Fibroblast of villous mesenchyme (primary cell): ENCODE measurements around the gene PHLDB3. TPM values are rescaled to one million over a fixed set of nuclear protein-coding genes. Genes with fewer than 3 reads are reported as not detected.
A peak's percentile ranks its signal among the peaks of the same experiment; 100 is the strongest.

Source experiments
- DNase-seq: peaks from one replicate; pipeline ENCODE4 v3.0.0-alpha.2; 2010; ENCODE audit warnings: low read depth
- H3K4me3 ChIP-seq: 2 replicates; pipeline ENCODE4 v1.5.1; 2011; ENCODE audit warnings: low read depth, mild to moderate bottlenecking, low read length
- total RNA-seq: library from RNA; depleted of rRNA; stranded (reverse); fragments of >200 nt; gene quantifications from 2 replicates; pipeline ENCODE4 v1.2.3, GENCODE V29; 2012
- TF ChIP-seq, protein P1 (sequence below): IDR thresholded peaks from 2 replicates; pipeline ENCODE4 v1.5.1; 2012; ENCODE audit warnings: low read depth, mild to moderate bottlenecking, low read length; ENCODE audit not compliant: insufficient read depth

The PHLDB3 gene
- total RNA-seq, 1 donor: 13.4 TPM

GRCh38 chr19:43498233-43498842 is 6.2 kb downstream of the PHLDB3 start:
- TF ChIP-seq, protein P1, sequence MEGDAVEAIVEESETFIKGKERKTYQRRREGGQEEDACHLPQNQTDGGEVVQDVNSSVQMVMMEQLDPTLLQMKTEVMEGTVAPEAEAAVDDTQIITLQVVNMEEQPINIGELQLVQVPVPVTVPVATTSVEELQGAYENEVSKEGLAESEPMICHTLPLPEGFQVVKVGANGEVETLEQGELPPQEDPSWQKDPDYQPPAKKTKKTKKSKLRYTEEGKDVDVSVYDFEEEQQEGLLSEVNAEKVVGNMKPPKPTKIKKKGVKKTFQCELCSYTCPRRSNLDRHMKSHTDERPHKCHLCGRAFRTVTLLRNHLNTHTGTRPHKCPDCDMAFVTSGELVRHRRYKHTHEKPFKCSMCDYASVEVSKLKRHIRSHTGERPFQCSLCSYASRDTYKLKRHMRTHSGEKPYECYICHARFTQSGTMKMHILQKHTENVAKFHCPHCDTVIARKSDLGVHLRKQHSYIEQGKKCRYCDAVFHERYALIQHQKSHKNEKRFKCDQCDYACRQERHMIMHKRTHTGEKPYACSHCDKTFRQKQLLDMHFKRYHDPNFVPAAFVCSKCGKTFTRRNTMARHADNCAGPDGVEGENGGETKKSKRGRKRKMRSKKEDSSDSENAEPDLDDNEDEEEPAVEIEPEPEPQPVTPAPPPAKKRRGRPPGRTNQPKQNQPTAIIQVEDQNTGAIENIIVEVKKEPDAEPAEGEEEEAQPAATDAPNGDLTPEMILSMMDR: no peak
- H3K4me3 ChIP-seq: no peak overlapping the region
- no peak for DNase-seq

DNA sequence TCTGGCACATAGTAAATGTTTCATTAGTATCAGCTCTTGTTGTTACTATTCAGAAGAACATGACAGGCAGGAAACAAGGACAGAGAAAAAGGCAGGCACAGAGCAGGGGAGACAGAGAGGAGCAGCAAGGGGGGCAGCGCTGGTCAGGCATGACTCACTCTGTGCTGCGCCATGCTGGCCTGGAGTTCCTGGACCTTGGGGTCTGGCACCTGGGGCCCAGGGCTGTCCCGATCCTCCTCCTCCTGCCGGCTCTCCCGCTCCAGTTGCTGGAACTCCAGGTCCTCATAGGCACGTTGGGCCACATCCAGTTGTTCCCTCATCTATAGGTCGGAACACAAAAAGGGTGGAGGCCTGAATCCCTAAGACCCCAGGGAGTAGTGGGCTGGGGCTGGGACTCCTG is 7.6 kb downstream of the PHLDB3 start:
- TF ChIP-seq, protein P1: no peak
- no peak for DNase-seq

DNA sequence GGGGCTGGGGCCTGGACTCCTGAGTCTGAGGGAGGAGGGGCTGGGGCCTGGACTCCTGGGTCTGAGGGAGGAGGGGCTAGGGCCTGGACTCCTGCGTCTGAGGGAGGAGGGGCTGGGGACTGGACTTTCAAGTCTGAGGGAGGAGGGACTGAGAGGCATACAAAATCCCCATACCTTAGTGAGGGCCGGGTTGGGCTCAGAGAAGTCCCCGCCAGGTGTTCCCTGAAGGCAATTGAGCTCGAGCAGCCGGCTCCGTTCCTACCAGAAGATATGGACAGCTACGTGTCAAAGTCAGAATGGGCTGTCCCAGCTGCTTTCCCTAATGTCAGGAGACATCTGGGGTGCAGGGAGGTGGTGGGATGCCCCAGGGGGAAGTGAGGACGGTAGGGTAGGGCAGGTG is 9.5 kb downstream of the PHLDB3 start:
- TF ChIP-seq, protein P1: no peak
- DNase-seq: no peak
- no peak overlapping the region for H3K4me3 ChIP-seq

More for the DNA sequence above, 7.6 kb downstream of the PHLDB3 start:
- H3K4me3 ChIP-seq: no peak overlapping the region

DNA sequence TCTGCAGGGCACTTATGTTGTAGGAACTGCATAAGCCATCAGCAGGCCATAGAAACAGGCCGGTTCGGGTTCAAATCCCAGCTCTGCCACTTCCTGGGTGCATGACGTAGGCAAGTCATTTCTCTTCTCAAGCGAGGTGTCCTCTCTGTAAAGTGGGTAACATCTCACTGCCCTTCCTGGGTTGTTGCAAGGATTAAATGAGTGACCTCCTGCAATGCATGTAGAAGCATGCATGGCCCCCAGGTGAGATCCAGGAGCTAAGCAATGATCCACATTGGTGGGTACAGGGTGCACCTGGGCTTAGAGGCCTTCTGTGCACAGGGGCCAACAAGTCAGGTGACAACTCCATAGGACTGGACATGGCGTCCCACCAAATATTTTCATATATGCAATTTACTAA is 13.8 kb downstream of the PHLDB3 start:
- DNase-seq: no peak
- TF ChIP-seq, protein P1: no peak
- no peak overlapping the region for H3K4me3 ChIP-seq

DNA sequence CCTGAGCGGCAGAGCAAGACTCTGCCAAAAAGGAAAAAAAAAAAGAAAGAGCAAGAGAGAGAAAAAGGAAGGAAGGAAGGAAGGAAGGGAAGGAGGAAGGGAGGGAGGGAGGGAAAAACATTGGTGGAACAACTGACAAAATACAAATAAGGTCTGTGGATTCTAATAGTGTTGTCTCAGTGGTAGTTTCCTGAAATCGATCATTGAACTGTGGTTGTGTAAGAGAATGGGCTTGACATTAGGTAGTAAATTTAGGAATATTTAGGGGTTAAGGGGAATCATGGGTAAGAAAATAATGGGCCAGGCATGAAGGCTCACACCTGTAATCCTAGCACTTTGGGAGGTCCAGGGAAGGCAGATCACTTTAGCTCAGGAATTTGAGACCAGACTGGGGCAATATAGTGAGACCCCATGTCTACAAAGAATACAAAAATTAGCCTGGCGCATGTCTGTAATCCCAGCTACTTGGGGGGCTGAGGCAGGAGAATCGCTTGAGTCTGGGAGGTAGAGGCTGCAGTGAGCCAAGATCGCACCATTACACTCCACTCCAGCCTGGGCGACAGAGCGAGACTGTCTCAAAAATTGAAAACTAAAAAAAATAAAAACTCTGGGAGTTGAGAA is 14.5 kb downstream of the PHLDB3 start:
- no peak for DNase-seq
- TF ChIP-seq, protein P1: no peak
- H3K4me3 ChIP-seq: no peak overlapping the region

GRCh38 chr19:43489310-43489709 is 15.2 kb downstream of the PHLDB3 start:
- DNase-seq: peak; percentile 62
- no peak overlapping the region for H3K4me3 ChIP-seq
- TF ChIP-seq, protein P1: no peak

- no peak for DNase-seq
- no peak overlapping the region for H3K4me3 ChIP-seq
- TF ChIP-seq, protein P1: no peak
Observed at GRCh38 chr19:43488179-43488578, 16.4 kb downstream of the PHLDB3 start.
